ENCODE results near the gene SERPINB1.

SERPINB1 gene

DNA sequence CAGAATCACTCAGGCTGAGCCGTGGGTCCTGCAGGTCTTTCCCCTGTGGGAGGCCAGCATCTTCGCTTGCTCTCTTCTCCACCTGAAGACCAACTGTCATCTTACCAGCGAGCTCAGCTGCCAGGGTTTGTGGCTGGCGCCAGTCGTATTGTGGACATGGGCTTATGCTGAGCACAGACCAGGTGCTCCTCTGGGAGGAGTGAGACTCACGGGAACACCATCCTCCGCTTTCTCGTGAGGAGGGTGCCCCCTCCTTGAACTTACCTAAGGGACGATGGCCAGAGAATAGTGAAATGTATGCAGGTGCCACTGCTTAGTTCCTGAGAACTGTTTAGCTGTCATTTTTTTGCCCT, 59.3 kb downstream of the SERPINB1 start:
- H3K4me3 ChIP-seq (ENCODE audit: low read depth, low read length), result no peak overlapping the region
- peaks cover 6% of the 10 kb centered on the region for H3K36me3 ChIP-seq (ENCODE audit: control insufficient read depth, insufficient read depth, low read length)
- H3K27me3 ChIP-seq (ENCODE audit: control insufficient read depth, insufficient read depth, low read length), result no peaks in the 10 kb centered on the region
- H3K4me1 ChIP-seq (ENCODE audit: control insufficient read depth, insufficient read depth, low read length), result no peaks in the 10 kb centered on the region
- no peaks in the 10 kb centered on the region for H3K9me3 ChIP-seq (ENCODE audit: control insufficient read depth, insufficient read depth, low read length)
- no peak overlapping the region for H3K9ac ChIP-seq (ENCODE audit: low read depth, low read length)

Measured in iPS-15b (cell line).